ENCODE measurements around the gene FUT3.

Gene FUT3

DNA sequence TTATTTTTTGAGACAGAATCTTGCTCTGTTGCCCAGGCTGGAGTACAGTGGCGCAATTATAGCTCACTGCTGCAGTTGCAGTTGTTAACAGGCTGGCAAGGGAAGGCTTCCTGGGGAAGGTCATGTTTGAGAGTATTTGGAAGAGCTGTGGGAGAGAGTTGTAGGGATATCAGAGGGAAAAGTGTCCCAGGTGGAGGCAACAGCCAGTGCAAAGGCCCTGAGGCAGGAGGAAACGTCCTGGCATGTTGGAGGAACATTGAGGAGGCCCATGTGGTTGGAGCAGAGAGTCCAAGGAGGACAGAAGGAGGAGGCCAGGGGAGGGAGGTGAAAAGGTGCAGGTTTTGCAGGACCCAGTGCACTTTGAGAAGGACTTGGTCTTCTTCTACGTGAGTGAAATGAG lies 58.1 kb downstream of the FUT3 start:
- H3K36me3 ChIP-seq (ENCODE audit: insufficient read depth, low read length): peaks cover 11% of the 10 kb centered on the region; the same call in 1 of the 2 replicates
- no peaks in the 10 kb centered on the region for H3K9me2 ChIP-seq (replicated peaks; ENCODE audit: low read depth, low read length)
- no peak overlapping the region for H2AFZ ChIP-seq (ENCODE audit: low read length)
- no peak overlapping the region for H3K4me3 ChIP-seq (ENCODE audit: low read length, poor library complexity, severe bottlenecking)
- no peaks in the 10 kb centered on the region for H3F3A ChIP-seq (ENCODE audit: low read depth)
- H4K20me1 ChIP-seq (ENCODE audit: insufficient read depth, low read length, poor library complexity, severe bottlenecking): peaks cover 8% of the 10 kb centered on the region
- peaks cover 12% of the 10 kb centered on the region; the same call in 1 of the 2 replicates for H3K79me2 ChIP-seq (ENCODE audit: insufficient read depth, low read length)
- no peak overlapping the region for H3K9ac ChIP-seq (ENCODE audit: low read depth, low read length, poor library complexity, severe bottlenecking)
- no peaks in the 10 kb centered on the region for H3K9me3 ChIP-seq (ENCODE audit: insufficient read depth, low read depth, low read length)
- TF ChIP-seq, protein P1, sequence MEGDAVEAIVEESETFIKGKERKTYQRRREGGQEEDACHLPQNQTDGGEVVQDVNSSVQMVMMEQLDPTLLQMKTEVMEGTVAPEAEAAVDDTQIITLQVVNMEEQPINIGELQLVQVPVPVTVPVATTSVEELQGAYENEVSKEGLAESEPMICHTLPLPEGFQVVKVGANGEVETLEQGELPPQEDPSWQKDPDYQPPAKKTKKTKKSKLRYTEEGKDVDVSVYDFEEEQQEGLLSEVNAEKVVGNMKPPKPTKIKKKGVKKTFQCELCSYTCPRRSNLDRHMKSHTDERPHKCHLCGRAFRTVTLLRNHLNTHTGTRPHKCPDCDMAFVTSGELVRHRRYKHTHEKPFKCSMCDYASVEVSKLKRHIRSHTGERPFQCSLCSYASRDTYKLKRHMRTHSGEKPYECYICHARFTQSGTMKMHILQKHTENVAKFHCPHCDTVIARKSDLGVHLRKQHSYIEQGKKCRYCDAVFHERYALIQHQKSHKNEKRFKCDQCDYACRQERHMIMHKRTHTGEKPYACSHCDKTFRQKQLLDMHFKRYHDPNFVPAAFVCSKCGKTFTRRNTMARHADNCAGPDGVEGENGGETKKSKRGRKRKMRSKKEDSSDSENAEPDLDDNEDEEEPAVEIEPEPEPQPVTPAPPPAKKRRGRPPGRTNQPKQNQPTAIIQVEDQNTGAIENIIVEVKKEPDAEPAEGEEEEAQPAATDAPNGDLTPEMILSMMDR (conservative IDR thresholded peaks at IDR 0.05; ENCODE audit: low read length): no peak
- no peak for TF ChIP-seq EZH2phosphoT487 (IDR thresholded peaks at IDR 0.05; ENCODE audit: borderline replicate concordance)
- no peaks in the 10 kb centered on the region for H3K27me3 ChIP-seq (ENCODE audit: insufficient read depth, low read length, poor library complexity, severe bottlenecking)
- H3K4me2 ChIP-seq (ENCODE audit: low read depth, low read length, poor library complexity, severe bottlenecking): no peak overlapping the region
- H3K4me1 ChIP-seq (ENCODE audit: insufficient read depth, low read length, poor library complexity, severe bottlenecking): peaks cover 8% of the 10 kb centered on the region
